Vagina (tissue), 2 donors: Measurements from ENCODE around the gene ILDR2.

ENCODE experiments used
- POLR2A ChIP-seq, 2 donors: fragments of 450-650 bp; IDR thresholded peaks; one replicate each; pipeline ENCODE4 v1.6.1; 2017; ENCODE audit warnings: antibody characterized with exemption in 2 of 2, mild to moderate bottlenecking in 2 of 2, moderate library complexity in 2 of 2
- POLR2AphosphoS5 ChIP-seq, 2 donors: sonication (generic); formaldehyde crosslinking; IDR thresholded peaks; one replicate each; pipeline ENCODE4 v1.9.0; 2017; ENCODE audit warnings: antibody characterized with exemption in 2 of 2, mild to moderate bottlenecking in 2 of 2, low read depth in 1 of 2; ENCODE audit not compliant: insufficient read depth in 1 of 2
- TF ChIP-seq, protein P1 (sequence below), 3 experiments: fragments of 450-650 bp in 2 of 3; fragments of 200-600 bp in 1 of 3; sonication (generic) in 1 of 3; IDR thresholded peaks; one replicate each; pipeline ENCODE4 v1.5.1; 2017 to 2019; ENCODE audit warnings: antibody characterized with exemption in 3 of 3, mild to moderate bottlenecking in 2 of 3, moderate library complexity in 2 of 3

DNA sequence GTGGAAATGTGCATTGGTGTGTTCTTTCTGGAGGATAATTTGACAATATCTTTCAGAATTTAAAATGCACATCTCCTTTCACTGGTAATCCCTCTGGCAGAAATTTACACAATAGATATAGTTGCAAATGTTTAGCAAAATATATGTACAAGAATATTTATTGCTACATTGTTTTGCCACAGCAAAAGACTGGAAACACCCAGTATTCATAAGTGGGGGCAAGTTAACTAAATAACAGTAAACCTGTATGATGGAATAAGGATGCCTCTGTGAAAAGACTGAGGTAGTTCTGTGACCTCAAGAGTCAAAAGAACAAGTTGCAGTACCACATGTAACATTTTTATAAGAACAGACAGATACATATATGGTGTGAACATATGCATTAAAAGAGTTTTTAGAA lies 85.6 kb downstream of the ILDR2 start:
- TF ChIP-seq, protein P1, sequence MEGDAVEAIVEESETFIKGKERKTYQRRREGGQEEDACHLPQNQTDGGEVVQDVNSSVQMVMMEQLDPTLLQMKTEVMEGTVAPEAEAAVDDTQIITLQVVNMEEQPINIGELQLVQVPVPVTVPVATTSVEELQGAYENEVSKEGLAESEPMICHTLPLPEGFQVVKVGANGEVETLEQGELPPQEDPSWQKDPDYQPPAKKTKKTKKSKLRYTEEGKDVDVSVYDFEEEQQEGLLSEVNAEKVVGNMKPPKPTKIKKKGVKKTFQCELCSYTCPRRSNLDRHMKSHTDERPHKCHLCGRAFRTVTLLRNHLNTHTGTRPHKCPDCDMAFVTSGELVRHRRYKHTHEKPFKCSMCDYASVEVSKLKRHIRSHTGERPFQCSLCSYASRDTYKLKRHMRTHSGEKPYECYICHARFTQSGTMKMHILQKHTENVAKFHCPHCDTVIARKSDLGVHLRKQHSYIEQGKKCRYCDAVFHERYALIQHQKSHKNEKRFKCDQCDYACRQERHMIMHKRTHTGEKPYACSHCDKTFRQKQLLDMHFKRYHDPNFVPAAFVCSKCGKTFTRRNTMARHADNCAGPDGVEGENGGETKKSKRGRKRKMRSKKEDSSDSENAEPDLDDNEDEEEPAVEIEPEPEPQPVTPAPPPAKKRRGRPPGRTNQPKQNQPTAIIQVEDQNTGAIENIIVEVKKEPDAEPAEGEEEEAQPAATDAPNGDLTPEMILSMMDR (IDR thresholded peaks at IDR 0.05) = no peak
- no peak for TF ChIP-seq POLR2AphosphoS5 (IDR thresholded peaks at IDR 0.05; ENCODE audit: insufficient read depth in 1 of 2, low read depth in 1 of 2)
- TF ChIP-seq POLR2A (IDR thresholded peaks at IDR 0.05) = no peak
